Chondrocyte (in vitro differentiated cells): ENCODE data around the gene DIO3. TPM values are rescaled to one million over a fixed set of nuclear protein-coding genes. Genes with fewer than 3 reads are reported as not detected.

ENCODE experiments used
- DNase-seq: peaks from one replicate; pipeline ENCODE4 v3.0.0; 2021; ENCODE audit warnings: mixed read lengths, low spot score
- H3K27ac Mint-ChIP-seq: one replicate; pipeline ENCODE4 v1.8.0; 2021; ENCODE audit warnings: mild to moderate bottlenecking, moderate library complexity, mixed read lengths; ENCODE audit not compliant: unreplicated experiment
- H3K27me3 Mint-ChIP-seq: 2 replicates; pipeline ENCODE4 v1.8.0; 2021; ENCODE audit warnings: low read depth, mixed read lengths
- H3K36me3 Mint-ChIP-seq: 2 replicates; pipeline ENCODE4 v1.8.0; 2021; ENCODE audit warnings: low read depth, mixed read lengths
- H3K4me1 Mint-ChIP-seq: 2 replicates; pipeline ENCODE4 v1.8.0; 2021; ENCODE audit warnings: low read depth, mild to moderate bottlenecking, mixed read lengths
- H3K4me3 Mint-ChIP-seq: one replicate; pipeline ENCODE4 v1.8.0; 2021; ENCODE audit warnings: mild to moderate bottlenecking, moderate library complexity, mixed read lengths; ENCODE audit not compliant: unreplicated experiment
- H3K9me3 Mint-ChIP-seq: 2 replicates; pipeline ENCODE4 v1.8.0; 2021; ENCODE audit warnings: low read depth, mixed read lengths
- CTCF ChIP-seq: fragments of 200-600 bp; sonication (generic); IDR thresholded peaks from 2 replicates; pipeline ENCODE4 v1.5.0; 2021; ENCODE audit warnings: antibody characterized with exemption, mild to moderate bottlenecking, moderate library complexity
- total RNA-seq: library from RNA; stranded (reverse); gene quantifications from 3 replicates; pipeline ENCODE4 v1.2.1, GENCODE V29; 2021

Gene DIO3
- total RNA-seq, 1 donor from 2014 or later, result not detected

- Mint-ChIP-seq H3K9me3 (peaks cover 9% of the 10 kb centered on the region), H3K36me3 (peaks cover 2% of the 10 kb centered on the region), H3K4me3 (peak overlapping the region; percentile 16), H3K27me3 (peaks cover 24% of the 10 kb centered on the region), H3K27ac (no peak overlapping the region), H3K4me1 (no peaks in the 10 kb centered on the region)
- no peak for TF ChIP-seq CTCF
- peak; percentile 71 for DNase-seq
Observed at GRCh38 chr14:101584055-101584859, 23.0 kb downstream of the DIO3 start.

DNA sequence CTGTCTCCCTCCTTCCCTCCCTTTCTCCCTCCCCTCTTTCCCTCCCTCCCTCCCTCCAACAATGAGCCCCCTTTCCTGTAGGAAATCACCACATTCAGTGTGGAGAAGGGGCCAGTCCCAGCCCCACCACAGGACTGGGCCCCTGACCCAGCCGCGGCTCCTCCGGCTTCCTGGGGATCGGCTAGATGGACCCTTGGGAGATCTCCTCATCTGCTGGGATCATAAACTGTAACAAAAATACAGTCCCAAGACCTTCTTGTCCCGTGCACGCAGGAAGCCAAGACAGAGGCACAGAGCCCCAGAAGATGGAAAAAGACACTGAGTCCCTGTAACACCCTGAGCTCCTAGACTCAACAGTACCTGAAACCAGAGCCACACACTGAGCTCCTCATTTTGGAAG is 23.9 kb downstream of the DIO3 start:
- Mint-ChIP-seq H3K9me3 (peaks cover 9% of the 10 kb centered on the region), H3K4me1 (no peaks in the 10 kb centered on the region), H3K36me3 (peaks cover 2% of the 10 kb centered on the region), H3K27ac (no peak overlapping the region), H3K4me3 (no peak overlapping the region), H3K27me3 (peaks cover 20% of the 10 kb centered on the region)
- TF ChIP-seq CTCF, result no peak
- no peak for DNase-seq

DNA sequence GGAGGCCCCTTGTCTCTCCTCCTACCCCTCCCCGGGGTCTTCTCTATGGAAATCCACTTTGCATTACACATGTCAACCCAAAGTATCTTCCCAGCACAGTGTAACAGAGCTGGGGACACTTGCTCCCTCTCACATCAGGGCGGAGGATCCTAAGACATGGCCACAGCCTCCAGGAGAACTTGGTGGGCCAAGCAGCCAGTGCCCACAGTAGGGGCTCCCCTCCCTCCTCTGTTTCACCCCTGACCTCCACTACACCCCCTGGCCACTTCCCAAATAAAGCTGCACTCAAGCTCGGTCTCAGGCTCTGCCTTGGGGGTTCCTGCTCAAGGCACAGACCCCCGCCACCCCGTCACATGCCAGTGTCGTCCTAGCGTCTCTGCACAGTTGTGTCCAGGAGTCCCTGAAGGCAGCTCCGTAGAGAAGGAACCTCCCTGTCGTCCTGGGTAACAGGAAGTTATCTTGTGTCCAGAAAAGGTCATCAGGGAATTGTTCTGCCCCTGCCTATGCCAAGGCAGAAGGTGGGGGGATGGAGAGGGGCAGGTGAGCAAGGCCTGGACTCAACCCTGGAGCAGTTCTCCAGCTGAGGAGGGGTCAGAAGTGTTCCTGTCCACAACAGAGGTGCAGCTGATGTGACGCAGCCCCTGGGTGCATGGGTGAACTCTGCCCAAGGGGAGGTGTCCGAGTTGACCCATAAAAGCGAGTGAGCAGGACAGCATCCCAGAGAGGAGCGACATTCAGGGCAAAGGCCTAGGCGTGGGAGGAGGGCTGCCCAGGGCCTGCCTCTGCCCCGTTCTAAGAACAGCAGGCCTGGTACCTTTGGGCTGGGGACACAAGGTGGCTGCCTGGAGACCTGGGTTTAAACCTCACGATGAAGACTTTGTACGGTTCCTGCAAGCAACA is 25.5 kb downstream of the DIO3 start:
- Mint-ChIP-seq H3K4me3 (no peak overlapping the region), H3K9me3 (no peaks in the 10 kb centered on the region), H3K27me3 (peaks cover 8% of the 10 kb centered on the region), H3K27ac (no peak overlapping the region), H3K4me1 (no peaks in the 10 kb centered on the region), H3K36me3 (no peaks in the 10 kb centered on the region)
- DNase-seq, result peak; percentile 62
- TF ChIP-seq CTCF, result no peak

- Mint-ChIP-seq H3K36me3 (no peaks in the 10 kb centered on the region), H3K4me3 (no peak overlapping the region), H3K27ac (no peak overlapping the region), H3K4me1 (no peaks in the 10 kb centered on the region), H3K27me3 (peaks cover 6% of the 10 kb centered on the region), H3K9me3 (no peaks in the 10 kb centered on the region)
- DNase-seq, result no peak
- TF ChIP-seq CTCF, result no peak
Observed at GRCh38 chr14:101587441-101587911, 26.2 kb downstream of the DIO3 start.

DNA sequence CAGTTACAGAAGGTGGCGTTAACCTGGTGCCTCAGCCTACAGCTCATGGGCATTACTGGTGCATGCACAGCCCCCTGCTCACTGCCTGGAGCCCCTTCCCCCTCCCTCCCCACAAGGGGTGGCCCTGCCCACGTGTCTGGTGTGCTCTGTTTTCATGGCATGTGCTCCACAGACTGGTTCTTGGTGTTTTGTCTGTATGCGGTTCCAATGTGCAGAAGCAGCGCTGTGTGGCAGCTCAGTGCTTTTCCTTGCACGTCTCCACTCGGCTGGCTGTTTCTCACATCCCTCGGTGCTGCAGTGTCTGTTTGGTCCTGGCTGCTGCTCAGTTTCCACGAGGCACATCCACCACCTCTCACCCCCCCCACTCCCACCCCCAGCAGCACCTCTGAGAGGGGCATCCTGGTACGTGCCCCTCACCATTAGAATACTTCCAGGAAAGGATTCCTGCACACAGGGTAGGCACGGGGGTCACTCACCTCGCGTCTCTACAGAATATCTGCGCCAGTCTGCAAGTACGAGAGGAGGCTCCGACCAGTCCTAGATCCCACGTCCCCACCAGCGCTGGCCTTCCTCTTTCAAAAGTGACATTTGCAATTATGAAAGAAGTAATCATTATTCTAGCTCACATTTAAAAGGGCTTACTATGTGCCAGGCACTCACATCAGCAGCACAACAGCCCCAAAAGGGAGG is 27.1 kb downstream of the DIO3 start:
- TF ChIP-seq CTCF, result no peak
- Mint-ChIP-seq H3K27ac (no peak overlapping the region), H3K27me3 (peaks cover 4% of the 10 kb centered on the region), H3K4me1 (no peaks in the 10 kb centered on the region), H3K9me3 (no peaks in the 10 kb centered on the region), H3K36me3 (no peaks in the 10 kb centered on the region), H3K4me3 (no peak overlapping the region)
- DNase-seq, result no peak
